Fibroblast of villous mesenchyme (primary cell): ENCODE data around the gene SLC4A3. TPM values are rescaled to one million over a fixed set of nuclear protein-coding genes. Genes with fewer than 3 reads are reported as not detected.

ENCODE experiments used
- DNase-seq: peaks from one replicate; pipeline ENCODE4 v3.0.0-alpha.2; 2010; ENCODE audit warnings: low read depth
- H3K4me3 ChIP-seq: 2 replicates; pipeline ENCODE4 v1.5.1; 2011; ENCODE audit warnings: low read depth, mild to moderate bottlenecking, low read length
- total RNA-seq: library from RNA; depleted of rRNA; stranded (reverse); fragments of >200 nt; gene quantifications from 2 replicates; pipeline ENCODE4 v1.2.3, GENCODE V29; 2012
- TF ChIP-seq, protein P1 (sequence below): IDR thresholded peaks from 2 replicates; pipeline ENCODE4 v1.5.1; 2012; ENCODE audit warnings: low read depth, mild to moderate bottlenecking, low read length; ENCODE audit not compliant: insufficient read depth

The SLC4A3 gene
- total RNA-seq, 1 donor, result 5.6 TPM

DNA sequence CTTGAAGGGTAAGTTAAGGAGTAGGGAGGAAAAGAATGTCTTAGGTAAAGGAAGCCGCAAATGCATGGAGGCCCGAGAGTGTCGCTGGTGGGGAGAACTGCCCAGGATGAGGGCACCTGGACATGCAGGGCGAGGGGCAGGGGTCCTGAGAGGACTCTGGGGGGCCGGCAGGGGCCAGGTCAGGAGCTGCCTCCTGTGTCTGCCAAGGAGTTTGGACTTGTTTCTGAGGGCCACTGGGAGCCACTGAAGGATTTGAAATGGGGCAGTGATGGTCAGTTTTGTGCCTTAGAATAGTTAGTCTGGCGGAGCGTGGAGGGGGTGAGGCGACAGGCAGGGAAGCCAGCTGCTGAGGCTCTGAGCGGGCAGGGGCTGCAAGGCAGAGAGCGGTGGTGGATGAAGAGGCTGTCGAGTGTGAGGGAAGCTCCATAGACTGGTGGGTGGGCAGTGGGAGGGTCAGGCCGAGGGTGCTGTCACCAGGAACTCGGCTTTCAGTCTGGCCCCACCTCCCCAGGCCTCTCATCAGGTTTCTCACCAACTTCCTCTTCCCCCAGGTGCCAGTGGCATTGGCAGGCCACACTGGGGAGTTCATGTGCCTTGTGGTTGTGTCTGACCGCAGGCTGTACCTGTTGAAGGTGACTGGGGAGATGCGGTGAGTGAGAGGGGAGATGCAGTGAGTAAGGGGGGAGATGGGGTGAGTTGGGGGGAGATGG is 14.7 kb upstream of the SLC4A3 start:
- TF ChIP-seq, protein P1, sequence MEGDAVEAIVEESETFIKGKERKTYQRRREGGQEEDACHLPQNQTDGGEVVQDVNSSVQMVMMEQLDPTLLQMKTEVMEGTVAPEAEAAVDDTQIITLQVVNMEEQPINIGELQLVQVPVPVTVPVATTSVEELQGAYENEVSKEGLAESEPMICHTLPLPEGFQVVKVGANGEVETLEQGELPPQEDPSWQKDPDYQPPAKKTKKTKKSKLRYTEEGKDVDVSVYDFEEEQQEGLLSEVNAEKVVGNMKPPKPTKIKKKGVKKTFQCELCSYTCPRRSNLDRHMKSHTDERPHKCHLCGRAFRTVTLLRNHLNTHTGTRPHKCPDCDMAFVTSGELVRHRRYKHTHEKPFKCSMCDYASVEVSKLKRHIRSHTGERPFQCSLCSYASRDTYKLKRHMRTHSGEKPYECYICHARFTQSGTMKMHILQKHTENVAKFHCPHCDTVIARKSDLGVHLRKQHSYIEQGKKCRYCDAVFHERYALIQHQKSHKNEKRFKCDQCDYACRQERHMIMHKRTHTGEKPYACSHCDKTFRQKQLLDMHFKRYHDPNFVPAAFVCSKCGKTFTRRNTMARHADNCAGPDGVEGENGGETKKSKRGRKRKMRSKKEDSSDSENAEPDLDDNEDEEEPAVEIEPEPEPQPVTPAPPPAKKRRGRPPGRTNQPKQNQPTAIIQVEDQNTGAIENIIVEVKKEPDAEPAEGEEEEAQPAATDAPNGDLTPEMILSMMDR, result no peak
- DNase-seq, result no peak
- H3K4me3 ChIP-seq, result no peak overlapping the region

DNA sequence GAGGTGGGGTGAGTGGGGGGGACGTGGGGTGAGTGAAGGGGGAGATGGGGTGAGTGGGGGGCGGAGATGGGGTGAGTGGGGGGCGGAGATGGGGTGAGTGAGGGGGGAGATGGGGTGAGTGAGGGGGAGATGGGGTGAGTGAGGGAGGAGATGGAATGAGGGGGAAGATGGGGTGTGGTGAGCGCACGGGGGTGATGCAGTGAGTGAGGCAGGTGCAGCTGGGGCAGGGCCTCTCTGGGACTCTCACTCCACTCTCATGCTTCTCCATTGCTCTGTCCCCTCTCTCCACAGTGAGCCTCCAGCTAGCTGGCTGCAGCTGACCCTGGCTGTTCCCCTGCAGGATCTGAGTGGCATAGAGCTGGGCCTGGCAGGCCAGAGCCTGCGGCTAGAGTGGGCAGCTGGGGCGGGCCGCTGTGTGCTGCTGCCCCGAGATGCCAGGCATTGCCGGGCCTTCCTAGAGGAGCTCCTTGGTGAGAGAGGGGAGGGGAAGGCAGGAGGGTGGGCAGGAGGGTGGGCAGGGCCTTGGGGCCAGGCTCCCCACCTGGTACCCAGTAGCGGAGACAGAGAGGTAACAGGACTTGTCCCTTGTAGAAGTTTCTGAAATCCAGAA is 13.9 kb upstream of the SLC4A3 start:
- H3K4me3 ChIP-seq, result no peak overlapping the region
- DNase-seq, result no peak
- TF ChIP-seq, protein P1, result no peak

- no peak overlapping the region for H3K4me3 ChIP-seq
- TF ChIP-seq, protein P1, result no peak
- DNase-seq, result no peak
These were observed 13.2 kb upstream of the SLC4A3 start for GRCh38 chr2:219614076-219614860.

GRCh38 chr2:219615036-219615435 is 12.4 kb upstream of the SLC4A3 start:
- TF ChIP-seq, protein P1, result no peak
- no peak overlapping the region for H3K4me3 ChIP-seq
- no peak for DNase-seq

GRCh38 chr2:219615894-219616293 is 11.5 kb upstream of the SLC4A3 start:
- DNase-seq, result no peak
- TF ChIP-seq, protein P1, result no peak
- H3K4me3 ChIP-seq, result no peak overlapping the region

DNA sequence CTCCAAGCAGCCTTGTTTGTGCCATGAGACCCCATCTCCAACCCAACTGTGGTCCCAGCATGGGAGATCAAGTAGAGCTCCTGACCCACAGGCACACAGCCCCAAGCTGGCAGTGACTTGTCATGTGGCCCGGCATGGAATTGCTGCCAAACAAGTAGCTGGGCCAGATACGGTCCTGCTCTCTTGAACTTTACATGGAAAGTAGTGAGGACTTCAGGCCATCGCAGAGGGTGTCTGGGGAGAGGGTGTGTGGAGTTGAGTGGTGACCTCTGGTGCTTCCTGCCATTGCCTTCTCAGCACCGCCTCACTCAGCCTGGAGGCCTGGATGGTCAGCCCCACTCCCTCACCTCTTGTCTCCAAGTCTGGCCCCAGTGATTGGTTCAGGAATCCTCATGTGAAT is 10.9 kb upstream of the SLC4A3 start:
- no peak for DNase-seq
- TF ChIP-seq, protein P1, result no peak
- no peak overlapping the region for H3K4me3 ChIP-seq
